Measurements from ENCODE around the gene GALNT2. TPM values are rescaled to one million over a fixed set of nuclear protein-coding genes. Genes with fewer than 3 reads are reported as not detected.

The GALNT2 gene
- total and polyA plus RNA-seq, 9 of the 15 experiments (the other 6 are each of a cell fraction or from before 2014, with no cell fraction given) = 1.6 to 106 (median 51.9) TPM

GRCh38 chr1:230287674-230288315, 220.8 kb downstream of the GALNT2 start:
- Histone ChIP-seq H3K4me2 (ENCODE audit: insufficient read depth, low read length) (no peak overlapping the region), H3K4me1 (replicated peaks in 1 of 2; ENCODE audit: control insufficient read depth in 2 of 2, insufficient read depth in 2 of 2, low read length in 2 of 2) (0 out of 5 replicates have a peak, but pooled peaks cover 0 to 10% of the 10 kb centered on the region in 2 experiments), H3K79me2 (ENCODE audit: control insufficient read depth, insufficient read depth, low read length) (no peaks in the 10 kb centered on the region), H2AFZ (ENCODE audit: low read depth, low read length) (no peak overlapping the region), H3K27ac (ENCODE audit: extremely low read depth, low read depth, low read length) (no peak overlapping the region), H3K27me3 (ENCODE audit: control insufficient read depth in 2 of 2, insufficient read depth in 2 of 2, low read length in 2 of 2) (peaks cover 36 to 62% of the 10 kb centered on the region in 2 experiments), H3K9me1 (ENCODE audit: control insufficient read depth, insufficient read depth, low read length) (no peaks in the 10 kb centered on the region), H3K9me3 (replicated peaks; ENCODE audit: control insufficient read depth, insufficient read depth, low read depth, low read length) (no peaks in the 10 kb centered on the region), H3K4me3 (no peak overlapping the region), H4K20me1 (replicated peaks; ENCODE audit: control insufficient read depth, insufficient read depth, low read length) (peaks cover 12% of the 10 kb centered on the region), H3K9ac (ENCODE audit: insufficient read depth in 1 of 2, low read depth in 2 of 2, low read length in 2 of 2) (peak overlapping the region in 1 of 2 experiments; percentile 10; a peak in 1 of 4 replicates), H3K36me3 (ENCODE audit: control insufficient read depth, insufficient read depth, low read length) (no peaks in the 10 kb centered on the region)
- BruUV-seq (replicated peaks) = no TSS peak
- in situ Hi-C loops (cut with MboI) = no loop called here
- WGBS (ENCODE audit: insufficient coverage, low coverage, missing lambda C conversion rate) = 7% methylated on average over 17 of the region's 17 CpGs
- intact Hi-C loops (cut with micrococcal nuclease) = no loop called here
- no peak for ATAC-seq
- DNase-seq (ENCODE audit: extremely low read depth in 1 of 4, low spot score in 3 of 4) = no peak
- no peak for FAIRE-seq
- CTCF ChIA-PET (ENCODE audit: low intra/inter-chr PET ratio) = no interaction called here
- TF ChIP-seq POLR2G (IDR thresholded peaks at IDR 0.05; ENCODE audit: low read depth, low read length) (peak; percentile 17; the same call in 1 of the 2 replicates), NFIC (IDR thresholded peaks at IDR 0.05) (peak; percentile 23; the same call in 1 of the 2 replicates), HNRNPH1 (optimal IDR thresholded peaks at IDR 0.05; ENCODE audit: low read depth, low read length) (no peak)
- POLR2A ChIA-PET = interaction anchor here (0.5 to 1.0 kb wide), 4 partner anchors 17 to 698 kb away, joined by 3 read pairs; no protein-coding TSS in a partner anchor

GRCh38 chr1:230288641-230289349, 221.8 kb downstream of the GALNT2 start:
- H3K9me1 ChIP-seq (ENCODE audit: control insufficient read depth, insufficient read depth, low read length) = no peaks in the 10 kb centered on the region
- H3K9me3 ChIP-seq (replicated peaks; ENCODE audit: control insufficient read depth, insufficient read depth, low read depth, low read length) = no peaks in the 10 kb centered on the region
- CTCF ChIA-PET (ENCODE audit: low intra/inter-chr PET ratio) = no interaction called here
- H2AFZ ChIP-seq (ENCODE audit: low read depth, low read length) = no peak overlapping the region
- 0 out of 5 replicates have a peak, but pooled peaks cover 0 to 10% of the 10 kb centered on the region in 2 experiments for H3K4me1 ChIP-seq (replicated peaks in 1 of 2; ENCODE audit: control insufficient read depth in 2 of 2, insufficient read depth in 2 of 2, low read length in 2 of 2)
- H3K27me3 ChIP-seq (ENCODE audit: control insufficient read depth in 2 of 2, insufficient read depth in 2 of 2, low read length in 2 of 2) = peaks cover 46 to 72% of the 10 kb centered on the region in 2 experiments
- in situ Hi-C loops (cut with MboI) (no loop called here), intact Hi-C loops (cut with micrococcal nuclease) (no loop called here)
- no peaks in the 10 kb centered on the region for H3K36me3 ChIP-seq (ENCODE audit: control insufficient read depth, insufficient read depth, low read length)
- POLR2A ChIA-PET = interaction anchor here (0.7 to 1.8 kb wide), 4 partner anchors 8 to 699 kb away, joined by 3 to 6 read pairs (median 3); no protein-coding TSS in a partner anchor
- ATAC-seq = peak; percentile 57
- H4K20me1 ChIP-seq (replicated peaks; ENCODE audit: control insufficient read depth, insufficient read depth, low read length) = peaks cover 13% of the 10 kb centered on the region
- DNase-seq (ENCODE audit: extremely low read depth in 1 of 4, low spot score in 3 of 4) = peak in 1 of 4 experiments; percentile 11
- H3K4me2 ChIP-seq (ENCODE audit: insufficient read depth, low read length) = no peak overlapping the region
- H3K9ac ChIP-seq (ENCODE audit: insufficient read depth in 1 of 2, low read depth in 2 of 2, low read length in 2 of 2) = no peak overlapping the region
- H3K27ac ChIP-seq (ENCODE audit: extremely low read depth, low read depth, low read length) = no peak overlapping the region
- no peak overlapping the region for H3K4me3 ChIP-seq
- H3K79me2 ChIP-seq (ENCODE audit: control insufficient read depth, insufficient read depth, low read length) = no peaks in the 10 kb centered on the region
- FAIRE-seq = no peak
- WGBS (ENCODE audit: insufficient coverage, low coverage, missing lambda C conversion rate) = 4% methylated on average over 14 of the region's 14 CpGs
- BruUV-seq (replicated peaks) = no TSS peak
- TF ChIP-seq ARID4B (CRISPR knock-in tag; IDR thresholded peaks at IDR 0.05) = peak; percentile 35; the same call in 1 of the 2 replicates
- peak; percentile 24; the same call in 1 of the 2 replicates for TF ChIP-seq MAX (CRISPR knock-in tag; IDR thresholded peaks at IDR 0.05)
- TF ChIP-seq NONO (IDR thresholded peaks at IDR 0.05; ENCODE audit: low read depth in 2 of 2, low read length in 1 of 2) = no peak
- 0 out of 2 replicates have a peak, but pooled peaks have one; percentile 4 for TF ChIP-seq STAG1 (CRISPR knock-in tag; IDR thresholded peaks at IDR 0.05; ENCODE audit: borderline replicate concordance)
- TF ChIP-seq EHMT2 (IDR thresholded peaks at IDR 0.05) = peak; percentile 91

Data from K562 (cell line).